Right renal cortex interstitium (tissue), 3 donors: ENCODE results near the gene SKI. TPM values are rescaled to one million over a fixed set of nuclear protein-coding genes. Genes with fewer than 3 reads are reported as not detected.

Experiments used
- DNase-seq, 3 donors: peaks; one replicate each; pipeline ENCODE4 v3.0.0-alpha.2; 2013; ENCODE audit warnings: low read depth in 3 of 3, low spot score in 2 of 3
- polyA plus RNA-seq, 3 donors: library from polyadenylated mRNA; unstranded; fragments of 120-200 nt; gene quantifications; one replicate each; pipeline ENCODE4 v1.2.1, GENCODE V29; 2013; ENCODE audit not compliant: insufficient read length in 3 of 3

The SKI gene
- polyA plus RNA-seq, 3 donors, result 40.8 to 46.7 (median 45.3) TPM

- DNase-seq, result no peak
These were observed 546 bp downstream of the SKI start for GRCh38 chr1:2228694-2229036.

- no peak for DNase-seq
These were observed 1.1 kb downstream of the SKI start for GRCh38 chr1:2229037-2229864.

GRCh38 chr1:2229911-2230731 lies 2.0 kb downstream of the SKI start:
- DNase-seq, result no peak

GRCh38 chr1:2230781-2231531 lies 2.8 kb downstream of the SKI start:
- DNase-seq, result no peak

- no peak for DNase-seq
These were observed 3.6 kb downstream of the SKI start for GRCh38 chr1:2231532-2232254.

- no peak for DNase-seq
These were observed 4.3 kb downstream of the SKI start for GRCh38 chr1:2232255-2232915.

GRCh38 chr1:2232916-2233438 lies 4.9 kb downstream of the SKI start:
- DNase-seq, result no peak

- no peak for DNase-seq
These were observed 5.3 kb downstream of the SKI start for GRCh38 chr1:2233468-2233867.

- no peak for DNase-seq
These were observed 6.1 kb downstream of the SKI start for GRCh38 chr1:2233997-2234761.

- no peak for DNase-seq
These were observed 6.6 kb downstream of the SKI start for GRCh38 chr1:2234762-2235113.

GRCh38 chr1:2235300-2235998 lies 7.3 kb downstream of the SKI start:
- DNase-seq, result no peak

- no peak for DNase-seq
These were observed 8.9 kb downstream of the SKI start for GRCh38 chr1:2236695-2237677.

- DNase-seq, result no peak
These were observed 9.7 kb downstream of the SKI start for GRCh38 chr1:2237773-2238172.

GRCh38 chr1:2238361-2239012 lies 10.4 kb downstream of the SKI start:
- DNase-seq, result no peak

- no peak for DNase-seq
These were observed 10.9 kb downstream of the SKI start for GRCh38 chr1:2239013-2239370.

GRCh38 chr1:2239384-2239985 lies 11.4 kb downstream of the SKI start:
- DNase-seq, result no peak
